Astrocyte of the cerebellum (primary cell): ENCODE data around the gene UPK1B.

Experiments used
- DNase-seq: peaks from one replicate; pipeline ENCODE4 v3.0.0-alpha.2; 2011; ENCODE audit warnings: low read depth
- H3K4me3 ChIP-seq: 2 replicates; pipeline ENCODE4 v1.5.1; 2011; ENCODE audit warnings: mild to moderate bottlenecking, low read depth, low read length, moderate library complexity
- CTCF ChIP-seq: IDR thresholded peaks from 2 replicates; pipeline ENCODE4 v1.5.1; 2012; ENCODE audit warnings: low read length, low read depth, moderate library complexity, mild to moderate bottlenecking; ENCODE audit errors: missing control alignments
- in situ Hi-C: cut with HindIII; loops from 2 replicates; pipeline ENCODE4 v1.10.0; 2017; ENCODE audit warnings: low sequenced_read_pairs

UPK1B gene

GRCh38 chr3:119243712-119244111, 70.3 kb downstream of the UPK1B start:
- in situ Hi-C loops: no loop called here
- DNase-seq: no peak
- H3K4me3 ChIP-seq: no peak overlapping the region
- no peak for TF ChIP-seq CTCF

GRCh38 chr3:119245778-119246177, 72.4 kb downstream of the UPK1B start:
- TF ChIP-seq CTCF: no peak
- in situ Hi-C loops: no loop called here
- no peak for DNase-seq
- no peak overlapping the region for H3K4me3 ChIP-seq
